ENCODE data around the gene SEMA6B.

Gene SEMA6B

GRCh38 chr19:4510435-4511255 is 48.8 kb downstream of the SEMA6B start:
- in situ Hi-C loops (cut with MboI; ENCODE audit: low sequenced_read_pairs) = no loop called here

GRCh38 chr19:4508698-4509097 is 50.8 kb downstream of the SEMA6B start:
- in situ Hi-C loops (cut with MboI; ENCODE audit: low sequenced_read_pairs) = no loop called here

GRCh38 chr19:4507804-4508203 is 51.7 kb downstream of the SEMA6B start:
- in situ Hi-C loops (cut with MboI; ENCODE audit: low sequenced_read_pairs) = no loop called here

GRCh38 chr19:4507150-4507452 is 52.4 kb downstream of the SEMA6B start:
- in situ Hi-C loops (cut with MboI; ENCODE audit: low sequenced_read_pairs) = no loop called here

- in situ Hi-C loops (cut with MboI; ENCODE audit: low sequenced_read_pairs) = no loop called here
These were observed 52.9 kb downstream of the SEMA6B start for GRCh38 chr19:4506449-4507149.

DNA sequence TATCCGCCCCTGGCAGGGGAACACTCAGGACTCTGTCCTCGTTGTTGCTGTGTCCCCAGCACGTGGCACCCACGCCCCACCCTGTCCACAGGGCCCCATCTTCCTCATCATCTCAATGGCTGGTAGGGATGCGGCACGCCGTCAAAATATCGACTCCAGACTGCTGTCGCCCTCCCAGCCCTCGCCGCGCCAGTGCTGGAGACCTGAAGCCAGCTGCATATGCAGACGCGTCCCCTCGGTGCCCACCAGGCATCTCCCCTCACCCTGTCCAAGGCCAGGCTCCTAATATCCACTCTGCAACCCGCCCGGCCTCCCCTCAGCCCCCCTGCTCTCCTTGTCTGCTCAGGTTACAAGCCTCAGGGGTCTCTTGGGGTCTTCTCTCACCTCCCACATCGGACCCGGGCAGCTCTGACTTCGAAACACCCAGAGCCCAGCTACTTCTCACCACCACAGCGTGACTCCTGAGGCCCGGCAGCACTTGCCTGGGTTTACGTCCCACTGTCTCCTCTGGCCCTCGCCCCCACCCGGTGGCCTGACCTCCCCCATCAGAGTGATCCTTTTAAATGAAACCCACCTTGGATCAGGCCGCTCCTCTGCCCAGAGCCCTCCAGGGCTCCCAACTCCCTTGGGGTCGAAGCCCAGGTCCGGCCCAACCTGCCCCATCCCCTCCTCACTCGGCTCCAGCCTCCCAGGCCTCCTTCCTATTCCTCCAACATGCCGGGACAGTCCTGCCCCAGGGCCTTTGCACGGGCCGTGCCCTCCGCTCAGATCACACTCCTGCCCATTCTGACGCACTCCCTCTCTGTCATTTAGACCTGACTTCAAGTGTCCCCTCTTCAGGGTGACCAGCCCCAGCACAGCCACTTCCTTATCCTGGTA is 53.7 kb downstream of the SEMA6B start:
- in situ Hi-C loops (cut with MboI; ENCODE audit: low sequenced_read_pairs) = no loop called here

DNA sequence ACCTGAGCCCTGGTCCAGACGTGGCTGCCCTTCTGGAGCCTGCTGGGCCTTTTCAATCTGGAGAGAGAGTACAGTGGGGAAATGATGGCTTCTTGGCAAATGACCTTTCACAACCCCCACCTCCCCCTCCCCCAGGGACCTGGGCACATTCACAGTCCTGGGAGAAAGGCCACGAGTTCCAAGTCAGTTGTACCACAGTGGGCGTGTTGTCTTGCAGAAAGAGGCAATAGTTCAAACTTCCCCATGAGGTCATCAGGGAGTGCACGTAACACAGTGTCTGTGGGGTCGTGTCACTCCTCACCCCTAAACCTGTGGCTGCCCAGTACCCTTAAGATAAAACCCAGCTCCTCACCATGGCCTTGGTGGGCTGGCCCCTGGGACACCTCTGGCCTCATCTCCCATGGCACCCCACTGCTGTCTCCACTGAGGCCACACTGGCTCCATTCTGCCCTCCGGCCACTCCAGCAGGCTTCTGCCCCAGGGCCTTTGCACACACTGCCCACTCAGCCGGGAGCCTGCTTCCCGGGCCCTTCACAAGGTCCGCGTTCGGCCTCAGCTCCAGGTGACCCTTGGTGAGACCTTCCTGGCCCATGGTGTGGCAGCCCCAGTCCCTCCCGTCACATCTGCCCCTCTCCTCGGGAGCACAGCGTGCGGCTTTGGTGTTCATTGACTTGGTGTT is 54.5 kb downstream of the SEMA6B start:
- in situ Hi-C loops (cut with MboI; ENCODE audit: low sequenced_read_pairs) = no loop called here

DNA sequence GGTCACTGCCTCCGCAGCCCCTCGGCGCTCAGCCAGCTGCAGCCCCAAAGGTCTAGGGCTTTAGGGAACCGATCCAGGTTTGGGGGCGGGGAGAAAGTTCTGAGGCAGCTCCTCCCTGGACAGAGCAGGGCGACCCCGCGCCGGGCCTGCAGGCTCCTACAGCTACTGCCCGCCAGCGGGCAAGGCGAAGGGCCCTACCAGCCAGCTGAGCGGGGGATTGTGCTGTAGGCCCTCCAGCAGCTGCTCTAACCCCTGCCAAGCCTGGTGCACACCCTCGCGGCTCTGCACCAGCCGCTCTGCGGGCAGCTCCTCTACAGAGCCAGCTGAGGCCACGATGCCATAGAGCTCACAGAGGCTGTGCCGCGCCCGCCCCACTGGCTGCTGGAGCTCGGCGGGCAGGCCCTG is 55.2 kb downstream of the SEMA6B start:
- in situ Hi-C loops (cut with MboI; ENCODE audit: low sequenced_read_pairs) = no loop called here

GRCh38 chr19:4503825-4504170 is 55.7 kb downstream of the SEMA6B start:
- in situ Hi-C loops (cut with MboI; ENCODE audit: low sequenced_read_pairs) = no loop called here

GRCh38 chr19:4503132-4503824 is 56.2 kb downstream of the SEMA6B start:
- in situ Hi-C loops (cut with MboI; ENCODE audit: low sequenced_read_pairs) = no loop called here

DNA sequence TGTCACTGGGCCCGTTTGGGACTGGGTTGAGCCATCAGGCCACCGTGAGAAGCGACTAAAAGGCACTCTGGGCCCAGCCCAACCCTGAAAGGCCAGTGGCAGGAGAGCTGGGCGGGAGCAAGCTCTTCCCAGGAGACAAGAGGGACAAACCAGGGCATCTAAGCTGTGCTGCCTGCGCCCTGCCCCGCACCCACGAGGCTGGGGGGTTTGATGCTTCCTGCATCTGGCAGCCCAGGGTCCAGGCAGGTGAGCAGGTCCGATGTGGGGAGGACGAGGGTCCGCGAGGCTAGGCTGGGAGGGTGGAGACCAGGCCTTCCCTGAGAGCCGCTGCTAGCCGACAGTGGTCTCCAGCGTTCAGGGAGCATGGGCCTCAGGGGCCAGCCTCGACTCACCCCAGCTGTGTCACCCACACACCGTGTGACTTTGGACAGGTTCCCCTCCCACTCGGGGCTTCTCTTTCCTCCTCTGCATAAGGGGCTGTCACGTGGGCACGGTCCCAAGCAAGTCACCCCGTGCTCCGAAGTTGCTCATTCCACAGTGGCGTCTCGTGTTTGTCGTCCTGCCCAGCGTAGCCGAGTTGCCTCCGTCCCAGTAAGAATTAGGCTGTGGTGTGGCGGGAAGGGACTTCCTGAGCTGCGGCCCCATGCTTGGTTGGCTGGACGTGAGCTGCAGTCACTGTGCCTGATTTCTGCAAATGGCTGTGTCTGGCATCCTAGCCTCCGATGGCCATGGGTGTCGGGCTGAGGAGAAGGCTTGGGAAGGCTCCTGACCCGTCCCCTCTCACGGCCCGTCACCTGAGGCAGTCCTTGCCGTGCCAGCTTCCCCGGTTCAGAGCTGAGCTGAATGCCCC is 57.0 kb downstream of the SEMA6B start:
- in situ Hi-C loops (cut with MboI; ENCODE audit: low sequenced_read_pairs) = no loop called here

DNA sequence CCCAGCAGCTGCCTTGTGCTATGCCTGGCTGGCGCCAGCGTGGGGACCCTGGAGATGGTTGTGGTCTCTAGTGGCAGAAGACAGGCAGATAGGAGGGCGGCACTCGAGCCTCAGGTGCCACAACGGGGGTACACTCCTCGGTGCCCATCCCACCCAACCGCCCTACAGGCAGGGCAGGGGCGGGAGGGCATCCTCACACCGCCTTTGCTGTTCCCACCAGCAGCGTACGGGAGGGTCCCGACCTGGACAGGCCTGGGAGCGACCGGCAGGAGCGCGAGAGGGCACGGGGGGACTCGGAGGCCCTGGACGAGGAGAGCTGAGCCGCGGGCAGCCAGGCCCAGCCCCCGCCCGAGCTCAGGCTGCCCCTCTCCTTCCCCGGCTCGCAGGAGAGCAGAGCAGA is 57.8 kb downstream of the SEMA6B start:
- in situ Hi-C loops (cut with MboI; ENCODE audit: low sequenced_read_pairs) = no loop called here

GRCh38 chr19:4500841-4501591 is 58.5 kb downstream of the SEMA6B start:
- in situ Hi-C loops (cut with MboI; ENCODE audit: low sequenced_read_pairs) = no loop called here

GRCh38 chr19:4499855-4500254 is 59.6 kb downstream of the SEMA6B start:
- in situ Hi-C loops (cut with MboI; ENCODE audit: low sequenced_read_pairs) = no loop called here

DNA sequence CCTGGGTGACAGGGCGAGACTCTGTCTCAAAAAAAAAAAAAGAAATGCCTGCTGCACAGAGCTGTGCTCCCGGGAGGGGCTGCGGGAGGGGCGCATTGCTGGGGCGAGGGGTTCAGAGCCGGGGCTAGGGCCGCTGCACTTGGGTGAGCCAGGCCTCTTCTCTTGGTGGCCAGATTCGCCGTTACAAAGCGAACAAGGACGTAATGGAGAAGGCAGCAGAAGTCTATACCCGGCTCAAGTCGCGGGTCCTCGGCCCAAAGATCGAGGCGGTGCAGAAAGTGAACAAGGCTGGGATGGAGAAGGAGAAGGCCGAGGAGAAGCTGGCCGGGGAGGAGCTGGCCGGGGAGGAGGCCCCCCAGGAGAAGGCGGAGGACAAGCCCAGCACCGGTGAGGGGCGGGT is 60.2 kb downstream of the SEMA6B start:
- in situ Hi-C loops (cut with MboI; ENCODE audit: low sequenced_read_pairs) = no loop called here

DNA sequence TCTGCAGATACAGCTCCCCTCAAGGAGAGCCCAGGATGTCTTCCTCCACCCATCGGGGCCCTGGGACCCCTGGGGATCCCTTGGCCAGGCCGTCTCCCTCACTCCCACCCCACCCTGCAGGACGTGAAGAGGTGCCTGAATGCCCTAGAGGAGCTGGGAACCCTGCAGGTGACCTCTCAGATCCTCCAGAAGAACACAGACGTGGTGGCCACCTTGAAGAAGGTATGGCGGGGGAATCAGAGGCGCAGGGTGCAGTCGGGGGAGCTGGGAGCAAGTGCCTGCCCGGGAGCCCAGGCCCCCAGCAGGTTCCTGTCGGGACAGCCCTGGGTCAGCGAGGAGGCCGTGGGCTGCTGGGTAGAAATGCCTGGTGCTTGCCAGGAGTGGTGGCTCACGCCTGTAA is 60.8 kb downstream of the SEMA6B start:
- in situ Hi-C loops (cut with MboI; ENCODE audit: low sequenced_read_pairs) = no loop called here

- in situ Hi-C loops (cut with MboI; ENCODE audit: low sequenced_read_pairs) = no loop called here
These were observed 61.6 kb downstream of the SEMA6B start for GRCh38 chr19:4497770-4498389.

GRCh38 chr19:4496304-4496703 is 63.2 kb downstream of the SEMA6B start:
- in situ Hi-C loops (cut with MboI; ENCODE audit: low sequenced_read_pairs) = no loop called here

- in situ Hi-C loops (cut with MboI; ENCODE audit: low sequenced_read_pairs) = no loop called here
These were observed 64.0 kb downstream of the SEMA6B start for GRCh38 chr19:4495471-4495870.
